Endothelial cell (in vitro differentiated cells): ENCODE results near the gene EXOC2. TPM values are rescaled to one million over a fixed set of nuclear protein-coding genes. Genes with fewer than 3 reads are reported as not detected.

ENCODE experiments used
- DNase-seq: peaks from one replicate; pipeline ENCODE4 v3.0.0; 2021; ENCODE audit warnings: low spot score
- H3K27ac Mint-ChIP-seq: one replicate; pipeline ENCODE4 v1.8.0; 2021; ENCODE audit warnings: mixed read lengths, inconsistent platforms; ENCODE audit not compliant: unreplicated experiment
- H3K27me3 Mint-ChIP-seq: one replicate; pipeline ENCODE4 v1.8.0; 2021; ENCODE audit warnings: mild to moderate bottlenecking, moderate library complexity, mixed read lengths, inconsistent platforms; ENCODE audit not compliant: unreplicated experiment
- H3K36me3 Mint-ChIP-seq: one replicate; pipeline ENCODE4 v1.8.0; 2021; ENCODE audit warnings: mild to moderate bottlenecking, low read depth, mixed read lengths, inconsistent platforms; ENCODE audit not compliant: unreplicated experiment
- H3K4me1 Mint-ChIP-seq: one replicate; pipeline ENCODE4 v1.8.0; 2021; ENCODE audit warnings: mild to moderate bottlenecking, mixed read lengths, inconsistent platforms; ENCODE audit not compliant: unreplicated experiment
- H3K4me3 Mint-ChIP-seq: one replicate; pipeline ENCODE4 v1.8.0; 2021; ENCODE audit warnings: mild to moderate bottlenecking, mixed read lengths, inconsistent platforms; ENCODE audit not compliant: unreplicated experiment
- H3K9me3 Mint-ChIP-seq: one replicate; pipeline ENCODE4 v1.8.0; 2021; ENCODE audit warnings: mixed read lengths, inconsistent platforms; ENCODE audit not compliant: unreplicated experiment
- total RNA-seq: library from RNA; stranded (reverse); fragmentation: NEBNext Ultra II Directional; extraction: Animal tissue kit (Norgen Biotek cat#: 25700); gene quantifications from one replicate; pipeline ENCODE4 v1.2.1, GENCODE V29; 2021; ENCODE audit not compliant: unreplicated experiment
- TF ChIP-seq, protein P1 (sequence below): fragments of 200-600 bp; sonication (generic); IDR thresholded peaks from one replicate; pipeline ENCODE4 v1.5.0; 2021; ENCODE audit warnings: antibody characterized with exemption; ENCODE audit not compliant: unreplicated experiment

EXOC2 gene
- total RNA-seq, 1 donor from 2014 or later, result 34.6 TPM

DNA sequence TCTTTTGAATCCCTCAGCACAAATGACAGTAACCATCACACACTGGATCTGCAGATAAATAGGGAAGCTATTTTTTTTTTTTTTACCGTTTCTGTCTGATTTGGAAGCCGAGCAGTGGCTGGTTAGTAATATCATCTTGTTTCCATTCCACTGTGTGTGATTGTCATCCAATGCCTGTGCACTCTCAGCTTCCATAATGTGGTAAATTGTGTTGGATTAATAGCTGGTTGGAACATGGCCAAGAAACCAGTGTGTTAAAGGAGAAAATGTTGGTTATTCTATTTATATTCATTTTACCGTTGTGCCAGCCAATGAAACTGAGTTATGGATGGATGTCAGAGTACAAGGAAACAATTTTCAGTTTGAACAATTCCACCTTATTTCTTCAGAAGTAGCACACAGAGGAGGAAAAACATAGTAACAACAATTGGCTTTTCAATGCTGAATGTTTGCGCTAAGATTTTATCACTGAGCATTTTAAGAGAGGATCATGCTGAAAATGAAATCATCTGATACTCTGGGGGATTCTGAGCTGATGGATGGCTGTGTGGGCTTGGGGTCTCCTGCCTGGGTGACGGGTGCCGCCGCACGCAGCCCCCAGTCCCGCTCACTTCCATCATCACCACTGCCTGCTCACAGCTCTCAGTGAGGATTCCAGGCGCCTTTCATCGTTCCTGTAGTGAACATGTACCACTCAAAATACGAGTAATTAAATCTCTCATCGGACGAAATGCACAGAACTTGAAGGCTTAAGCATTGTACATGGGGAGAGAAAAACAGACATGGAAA lies 40.7 kb upstream of the EXOC2 start:
- no peak overlapping the region for H3K27ac Mint-ChIP-seq
- no peaks in the 10 kb centered on the region for H3K4me1 Mint-ChIP-seq
- H3K27me3 Mint-ChIP-seq, result no peaks in the 10 kb centered on the region
- H3K36me3 Mint-ChIP-seq, result no peaks in the 10 kb centered on the region
- no peaks in the 10 kb centered on the region for H3K9me3 Mint-ChIP-seq
- TF ChIP-seq, protein P1, sequence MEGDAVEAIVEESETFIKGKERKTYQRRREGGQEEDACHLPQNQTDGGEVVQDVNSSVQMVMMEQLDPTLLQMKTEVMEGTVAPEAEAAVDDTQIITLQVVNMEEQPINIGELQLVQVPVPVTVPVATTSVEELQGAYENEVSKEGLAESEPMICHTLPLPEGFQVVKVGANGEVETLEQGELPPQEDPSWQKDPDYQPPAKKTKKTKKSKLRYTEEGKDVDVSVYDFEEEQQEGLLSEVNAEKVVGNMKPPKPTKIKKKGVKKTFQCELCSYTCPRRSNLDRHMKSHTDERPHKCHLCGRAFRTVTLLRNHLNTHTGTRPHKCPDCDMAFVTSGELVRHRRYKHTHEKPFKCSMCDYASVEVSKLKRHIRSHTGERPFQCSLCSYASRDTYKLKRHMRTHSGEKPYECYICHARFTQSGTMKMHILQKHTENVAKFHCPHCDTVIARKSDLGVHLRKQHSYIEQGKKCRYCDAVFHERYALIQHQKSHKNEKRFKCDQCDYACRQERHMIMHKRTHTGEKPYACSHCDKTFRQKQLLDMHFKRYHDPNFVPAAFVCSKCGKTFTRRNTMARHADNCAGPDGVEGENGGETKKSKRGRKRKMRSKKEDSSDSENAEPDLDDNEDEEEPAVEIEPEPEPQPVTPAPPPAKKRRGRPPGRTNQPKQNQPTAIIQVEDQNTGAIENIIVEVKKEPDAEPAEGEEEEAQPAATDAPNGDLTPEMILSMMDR, result no peak
- no peak for DNase-seq
- no peak overlapping the region for H3K4me3 Mint-ChIP-seq

DNA sequence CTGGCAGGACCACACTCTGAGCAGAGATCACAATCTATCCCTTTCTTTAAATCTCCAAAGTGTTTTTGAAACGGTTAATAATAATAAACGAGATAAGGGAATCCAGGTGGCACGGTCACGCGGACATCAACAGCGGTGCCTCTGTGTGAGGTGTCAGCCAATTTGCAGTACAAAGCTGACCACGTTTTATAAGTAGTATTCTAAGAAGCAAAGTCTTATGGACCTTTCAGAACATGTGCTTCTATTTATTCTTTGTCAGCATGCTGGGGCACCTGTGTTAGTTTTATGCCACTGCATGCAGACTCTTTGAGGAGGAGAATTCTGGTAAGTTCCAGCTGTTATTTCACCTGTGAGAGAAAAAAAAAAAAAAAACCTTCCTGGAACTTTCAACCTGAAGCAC lies 39.0 kb upstream of the EXOC2 start:
- no peaks in the 10 kb centered on the region for H3K4me1 Mint-ChIP-seq
- H3K27ac Mint-ChIP-seq, result no peak overlapping the region
- no peak for DNase-seq
- no peaks in the 10 kb centered on the region for H3K27me3 Mint-ChIP-seq
- TF ChIP-seq, protein P1, result no peak
- no peaks in the 10 kb centered on the region for H3K9me3 Mint-ChIP-seq
- no peaks in the 10 kb centered on the region for H3K36me3 Mint-ChIP-seq
- no peak overlapping the region for H3K4me3 Mint-ChIP-seq

DNA sequence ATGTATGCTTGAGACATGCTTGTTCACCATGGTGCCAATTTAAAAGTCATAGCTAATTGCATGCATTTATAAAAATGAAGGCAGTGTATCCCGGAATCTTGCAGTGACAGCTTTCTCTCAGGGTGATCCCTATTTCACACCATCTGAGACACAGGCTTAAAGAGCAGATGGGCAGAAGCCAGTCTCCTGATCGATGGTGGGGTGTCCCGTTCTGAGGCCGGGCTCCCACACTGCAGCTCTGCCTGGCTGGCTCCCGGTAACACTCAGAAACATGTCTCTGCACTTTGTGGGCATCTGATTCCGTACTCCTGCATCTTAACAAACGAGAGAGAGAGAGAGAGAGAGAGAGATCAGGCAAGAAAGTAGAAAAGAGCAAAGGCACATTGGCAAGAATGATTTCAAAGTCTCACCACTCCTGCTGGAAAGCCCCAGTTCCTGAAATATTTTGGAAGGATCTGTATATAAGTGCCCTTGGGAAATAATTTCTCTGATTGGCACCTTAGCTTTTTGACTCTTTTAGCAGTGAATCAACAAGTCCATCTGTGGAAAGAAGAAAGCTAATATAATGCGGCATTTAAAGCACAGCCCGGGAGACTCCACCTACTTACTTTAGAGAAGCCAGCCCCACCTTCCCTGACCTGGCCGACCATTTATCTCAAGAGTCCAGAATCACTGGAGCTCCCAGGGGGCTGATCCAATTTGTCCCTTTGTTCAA lies 36.8 kb upstream of the EXOC2 start:
- H3K4me3 Mint-ChIP-seq, result no peak overlapping the region
- TF ChIP-seq, protein P1, result no peak
- H3K4me1 Mint-ChIP-seq, result no peaks in the 10 kb centered on the region
- H3K27me3 Mint-ChIP-seq, result no peaks in the 10 kb centered on the region
- H3K36me3 Mint-ChIP-seq, result no peaks in the 10 kb centered on the region
- no peak for DNase-seq
- H3K27ac Mint-ChIP-seq, result no peak overlapping the region
- H3K9me3 Mint-ChIP-seq, result no peaks in the 10 kb centered on the region

DNA sequence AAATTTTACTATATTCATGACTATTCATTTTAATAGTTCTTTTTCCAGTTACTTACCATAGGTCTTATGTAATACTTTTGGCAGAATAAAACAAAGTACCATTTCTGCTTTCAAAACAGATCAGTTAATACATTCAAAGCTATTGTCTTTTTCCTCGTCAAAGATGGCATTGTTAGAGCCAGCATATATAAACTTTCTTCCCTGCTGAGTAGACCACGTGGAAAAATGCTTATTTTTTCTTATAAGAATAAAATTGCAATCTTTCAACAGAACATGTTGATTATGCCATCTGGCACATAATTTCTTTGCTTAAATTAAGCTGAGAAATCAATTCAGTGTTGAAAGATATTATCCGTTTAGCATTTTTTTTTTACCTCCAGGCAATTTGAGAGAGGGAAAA lies 34.9 kb upstream of the EXOC2 start:
- no peak for DNase-seq
- Mint-ChIP-seq H3K27me3 (no peaks in the 10 kb centered on the region), H3K27ac (no peak overlapping the region), H3K9me3 (no peaks in the 10 kb centered on the region), H3K4me1 (no peaks in the 10 kb centered on the region), H3K36me3 (no peaks in the 10 kb centered on the region), H3K4me3 (no peak overlapping the region)
- TF ChIP-seq, protein P1, result no peak

DNA sequence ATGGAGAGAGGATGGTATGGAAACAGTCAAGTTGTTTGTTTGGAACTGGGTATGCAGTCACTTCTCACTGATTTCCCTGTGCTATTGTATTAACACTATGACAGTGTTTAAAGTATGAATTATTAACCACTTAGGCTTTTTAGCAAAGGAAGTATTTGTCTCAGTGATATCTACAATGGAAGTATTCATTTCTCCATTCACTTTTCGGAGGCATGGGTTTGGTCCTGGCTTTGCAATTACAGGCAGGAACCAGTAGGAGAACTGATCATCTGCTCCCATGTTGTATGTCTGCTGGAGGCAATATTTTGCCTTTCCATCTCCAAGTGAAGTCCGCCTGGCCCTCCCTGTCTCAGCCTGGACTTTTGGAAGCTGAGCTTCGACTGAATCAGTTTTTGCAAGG lies 30.6 kb upstream of the EXOC2 start:
- TF ChIP-seq, protein P1, result no peak
- no peak for DNase-seq
- Mint-ChIP-seq H3K4me3 (no peak overlapping the region), H3K4me1 (no peaks in the 10 kb centered on the region), H3K27me3 (peaks cover 4% of the 10 kb centered on the region), H3K36me3 (no peaks in the 10 kb centered on the region), H3K9me3 (no peaks in the 10 kb centered on the region), H3K27ac (no peak overlapping the region)
